Gastroesophageal sphincter (tissue), 4 donors: ENCODE measurements around the gene PTS. TPM values are rescaled to one million over a fixed set of nuclear protein-coding genes. Genes with fewer than 3 reads are reported as not detected.

ENCODE experiments used
- ATAC-seq: fragments of 150-250 bp; one replicate; pipeline ENCODE4 v1.9.1; 2016; ENCODE audit warnings: mild to moderate bottlenecking, moderate library complexity
- H3K27ac ChIP-seq, 4 donors: fragments of 200-600 bp; sonication (generic) in 3 of 4; 1 replicate in 3 of 4; 2 replicates in 1 of 4; pipeline ENCODE4 v1.5.1; 2016 to 2019
- H3K27me3 ChIP-seq: fragments of 200-600 bp; sonication (generic); one replicate; pipeline ENCODE4 v1.5.1; 2019
- H3K36me3 ChIP-seq, 2 donors: fragments of 200-600 bp; sonication (generic); one replicate each; pipeline ENCODE4 v1.5.1; 2019; ENCODE audit warnings: control low read depth in 1 of 2
- H3K4me1 ChIP-seq, 3 donors: fragments of 200-600 bp; sonication (generic); 1 replicate in 2 of 3; 2 replicates in 1 of 3; pipeline ENCODE4 v1.5.1; 2016 to 2019; ENCODE audit warnings: control low read depth in 2 of 3
- H3K4me3 ChIP-seq, 2 donors: fragments of 200-600 bp; sonication (generic); one replicate each; pipeline ENCODE4 v1.5.1; 2019; ENCODE audit warnings: mild to moderate bottlenecking in 1 of 2, moderate library complexity in 1 of 2
- H3K9me3 ChIP-seq, 3 donors: fragments of 200-600 bp; sonication (generic); one replicate each; pipeline ENCODE4 v1.5.1; 2017 to 2019; ENCODE audit warnings: control low read depth in 2 of 3
- EP300 ChIP-seq: sonication (generic); formaldehyde crosslinking; IDR thresholded peaks from one replicate; pipeline ENCODE4 v1.6.1; 2017; ENCODE audit warnings: antibody characterized with exemption, mild to moderate bottlenecking
- POLR2A ChIP-seq, 2 donors: fragments of 450-650 bp; IDR thresholded peaks; one replicate each; pipeline ENCODE4 v1.6.1; 2017; ENCODE audit warnings: antibody characterized with exemption in 2 of 2, mild to moderate bottlenecking in 2 of 2, moderate library complexity in 1 of 2
- POLR2AphosphoS5 ChIP-seq: sonication (generic); formaldehyde crosslinking; IDR thresholded peaks from one replicate; pipeline ENCODE4 v1.6.1; 2017; ENCODE audit warnings: antibody characterized with exemption
- WGBS, 2 donors: methylation state at CpG; one replicate each; pipeline ENCODE4 v1.1.5; 2018; ENCODE audit warnings: low coverage in 1 of 2; 5-methylcytosine and 5-hydroxymethylcytosine counted together
- total RNA-seq, 4 donors: library from RNA; depleted of rRNA; stranded (reverse); fragments of >200 nt; gene quantifications; one replicate each; pipeline ENCODE4 v1.1.0, GENCODE V29; 2016
- TF ChIP-seq, protein P1 (sequence below), 4 experiments: fragments of 200-600 bp in 2 of 4; fragments of 450-650 bp in 2 of 4; sonication (generic) in 1 of 4; IDR thresholded peaks; one replicate each; pipeline ENCODE4 v1.5.1; 2017 to 2019; ENCODE audit warnings: antibody characterized with exemption in 4 of 4, mild to moderate bottlenecking in 2 of 4, moderate library complexity in 2 of 4

Gene PTS
- total RNA-seq, 4 donors from 2014 or later: 19.4 to 38.1 (median 23.3) TPM

DNA sequence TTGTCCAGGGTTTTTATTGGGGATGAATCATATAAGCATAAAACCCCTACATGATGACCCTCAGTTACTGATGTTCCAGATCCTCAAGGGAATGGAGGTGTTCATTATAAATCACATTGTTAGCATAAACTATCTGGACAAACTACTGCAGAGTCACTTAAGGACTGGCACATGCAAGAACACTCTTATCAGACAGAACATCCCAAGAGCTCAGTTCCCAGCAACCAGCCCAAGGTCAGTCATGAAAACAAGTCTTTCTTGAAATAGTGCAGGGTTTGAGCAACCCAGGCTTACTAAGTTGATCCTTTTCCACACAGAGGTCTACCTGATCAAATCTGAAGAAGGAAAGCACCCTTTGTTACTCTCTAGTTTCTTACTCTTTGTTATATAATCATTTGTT, 13.5 kb upstream of the PTS start:
- Histone ChIP-seq H3K4me1 (no peaks in the 10 kb centered on the region), H3K36me3 (peaks cover 0 to 2% of the 10 kb centered on the region in 2 donors), H3K4me3 (no peak overlapping the region), H3K9me3 (no peaks in the 10 kb centered on the region), H3K27ac (no peak overlapping the region), H3K27me3 (no peaks in the 10 kb centered on the region)
- TF ChIP-seq POLR2A (IDR thresholded peaks at IDR 0.05) (no peak), EP300 (no peak), POLR2AphosphoS5 (no peak)
- TF ChIP-seq, protein P1, sequence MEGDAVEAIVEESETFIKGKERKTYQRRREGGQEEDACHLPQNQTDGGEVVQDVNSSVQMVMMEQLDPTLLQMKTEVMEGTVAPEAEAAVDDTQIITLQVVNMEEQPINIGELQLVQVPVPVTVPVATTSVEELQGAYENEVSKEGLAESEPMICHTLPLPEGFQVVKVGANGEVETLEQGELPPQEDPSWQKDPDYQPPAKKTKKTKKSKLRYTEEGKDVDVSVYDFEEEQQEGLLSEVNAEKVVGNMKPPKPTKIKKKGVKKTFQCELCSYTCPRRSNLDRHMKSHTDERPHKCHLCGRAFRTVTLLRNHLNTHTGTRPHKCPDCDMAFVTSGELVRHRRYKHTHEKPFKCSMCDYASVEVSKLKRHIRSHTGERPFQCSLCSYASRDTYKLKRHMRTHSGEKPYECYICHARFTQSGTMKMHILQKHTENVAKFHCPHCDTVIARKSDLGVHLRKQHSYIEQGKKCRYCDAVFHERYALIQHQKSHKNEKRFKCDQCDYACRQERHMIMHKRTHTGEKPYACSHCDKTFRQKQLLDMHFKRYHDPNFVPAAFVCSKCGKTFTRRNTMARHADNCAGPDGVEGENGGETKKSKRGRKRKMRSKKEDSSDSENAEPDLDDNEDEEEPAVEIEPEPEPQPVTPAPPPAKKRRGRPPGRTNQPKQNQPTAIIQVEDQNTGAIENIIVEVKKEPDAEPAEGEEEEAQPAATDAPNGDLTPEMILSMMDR (IDR thresholded peaks at IDR 0.05): no peak
- ATAC-seq: no peak

DNA sequence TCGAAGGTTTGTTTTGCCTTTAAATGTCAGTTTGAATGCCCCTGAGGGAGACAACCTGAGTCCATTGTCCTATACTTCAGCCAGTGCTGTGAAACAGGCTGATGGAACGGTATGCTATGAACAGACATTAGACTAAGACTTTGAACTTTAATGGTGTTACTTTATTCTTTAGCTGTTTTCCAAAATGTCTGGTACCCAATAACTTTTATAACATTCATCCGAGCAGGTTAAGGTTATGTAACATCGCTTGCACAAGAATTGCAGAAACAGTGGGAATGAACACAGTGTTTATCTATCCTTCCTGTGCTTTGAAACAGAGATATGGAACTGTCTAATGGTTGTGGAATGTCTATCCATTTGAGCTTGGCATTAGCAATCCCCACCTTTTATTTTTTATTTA, 12.5 kb upstream of the PTS start:
- ATAC-seq: no peak
- H3K4me1 ChIP-seq: no peaks in the 10 kb centered on the region
- H3K27ac ChIP-seq: no peak overlapping the region
- H3K9me3 ChIP-seq: no peaks in the 10 kb centered on the region
- no peaks in the 10 kb centered on the region for H3K27me3 ChIP-seq
- 86% methylated on average over 4 of the region's 4 CpGs for WGBS, 2 donors
- TF ChIP-seq POLR2A (IDR thresholded peaks at IDR 0.05): no peak
- TF ChIP-seq EP300: no peak
- TF ChIP-seq, protein P1 (IDR thresholded peaks at IDR 0.05): no peak
- no peak for TF ChIP-seq POLR2AphosphoS5
- peaks cover 0 to 9% of the 10 kb centered on the region in 2 donors for H3K36me3 ChIP-seq
- no peak overlapping the region for H3K4me3 ChIP-seq

DNA sequence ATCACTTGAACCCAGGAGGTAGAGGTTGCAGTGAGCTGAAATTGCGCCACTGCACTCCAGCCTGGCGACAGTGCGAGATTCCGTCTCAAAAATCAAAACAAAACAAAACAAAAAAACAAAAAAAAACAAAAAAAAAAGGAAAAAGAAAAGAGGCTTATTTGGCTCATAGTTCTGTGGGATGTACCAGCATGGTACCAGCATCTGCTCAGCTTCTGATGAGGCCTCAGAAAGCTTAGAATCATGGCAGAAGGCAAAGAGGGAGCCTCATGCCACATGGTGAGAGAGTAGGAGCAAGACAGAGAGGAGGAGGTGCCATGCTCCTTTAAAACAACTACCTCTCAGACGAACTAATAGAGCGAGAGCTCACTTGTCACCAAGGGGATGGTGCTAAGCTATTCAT, 10.6 kb upstream of the PTS start:
- Histone ChIP-seq H3K4me1 (peaks cover 0 to 11% (median 3%) of the 10 kb centered on the region in 3 donors), H3K4me3 (no peak overlapping the region), H3K9me3 (no peaks in the 10 kb centered on the region), H3K27me3 (no peaks in the 10 kb centered on the region), H3K36me3 (peaks cover 0 to 9% of the 10 kb centered on the region in 2 donors), H3K27ac (no peak overlapping the region)
- TF ChIP-seq EP300: no peak
- TF ChIP-seq, protein P1 (IDR thresholded peaks at IDR 0.05): no peak
- TF ChIP-seq POLR2AphosphoS5: no peak
- no peak for TF ChIP-seq POLR2A (IDR thresholded peaks at IDR 0.05)
- WGBS, 2 donors: 84% methylated on average over 4 of the region's 6 CpGs; no CpG with 5 or more reads in 1 of the 2 donors
- ATAC-seq: no peak

DNA sequence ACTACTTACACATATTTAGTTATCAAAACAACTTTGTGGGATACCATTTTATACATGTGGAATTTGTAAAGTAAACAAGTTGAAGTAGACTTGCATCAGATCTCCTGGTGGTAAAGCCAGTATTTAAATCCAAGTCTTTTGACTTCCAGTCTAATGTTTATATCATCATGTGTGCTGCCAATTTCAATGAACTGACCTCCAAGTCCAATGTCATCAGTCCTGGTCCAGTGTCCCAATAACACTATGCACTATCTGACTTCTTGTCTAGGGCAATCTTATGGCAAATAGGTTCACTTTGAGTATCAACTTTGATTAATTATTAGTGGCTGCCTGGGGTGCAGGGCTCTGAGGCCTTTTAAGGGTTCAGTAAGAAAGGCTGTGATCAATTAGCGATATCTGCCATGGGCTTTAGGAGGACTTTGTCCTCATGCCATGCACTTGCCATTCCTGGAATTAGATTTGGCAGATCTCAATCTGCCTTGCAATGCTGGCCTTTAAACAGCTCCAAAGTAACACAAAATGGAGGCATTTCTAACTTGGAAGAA, 9.6 kb upstream of the PTS start:
- H3K36me3 ChIP-seq: peaks cover 0 to 9% of the 10 kb centered on the region in 2 donors
- TF ChIP-seq, protein P1 (IDR thresholded peaks at IDR 0.05): no peak
- no peak for TF ChIP-seq POLR2AphosphoS5
- TF ChIP-seq EP300: no peak
- no peak for TF ChIP-seq POLR2A (IDR thresholded peaks at IDR 0.05)
- peaks cover 0 to 21% (median 3%) of the 10 kb centered on the region in 3 donors for H3K4me1 ChIP-seq
- H3K4me3 ChIP-seq: no peak overlapping the region
- no peak overlapping the region for H3K27ac ChIP-seq
- H3K9me3 ChIP-seq: no peaks in the 10 kb centered on the region
- ATAC-seq: no peak
- WGBS, 2 donors: 100% methylated on average over 1 of the region's 1 CpG
- H3K27me3 ChIP-seq: no peaks in the 10 kb centered on the region

DNA sequence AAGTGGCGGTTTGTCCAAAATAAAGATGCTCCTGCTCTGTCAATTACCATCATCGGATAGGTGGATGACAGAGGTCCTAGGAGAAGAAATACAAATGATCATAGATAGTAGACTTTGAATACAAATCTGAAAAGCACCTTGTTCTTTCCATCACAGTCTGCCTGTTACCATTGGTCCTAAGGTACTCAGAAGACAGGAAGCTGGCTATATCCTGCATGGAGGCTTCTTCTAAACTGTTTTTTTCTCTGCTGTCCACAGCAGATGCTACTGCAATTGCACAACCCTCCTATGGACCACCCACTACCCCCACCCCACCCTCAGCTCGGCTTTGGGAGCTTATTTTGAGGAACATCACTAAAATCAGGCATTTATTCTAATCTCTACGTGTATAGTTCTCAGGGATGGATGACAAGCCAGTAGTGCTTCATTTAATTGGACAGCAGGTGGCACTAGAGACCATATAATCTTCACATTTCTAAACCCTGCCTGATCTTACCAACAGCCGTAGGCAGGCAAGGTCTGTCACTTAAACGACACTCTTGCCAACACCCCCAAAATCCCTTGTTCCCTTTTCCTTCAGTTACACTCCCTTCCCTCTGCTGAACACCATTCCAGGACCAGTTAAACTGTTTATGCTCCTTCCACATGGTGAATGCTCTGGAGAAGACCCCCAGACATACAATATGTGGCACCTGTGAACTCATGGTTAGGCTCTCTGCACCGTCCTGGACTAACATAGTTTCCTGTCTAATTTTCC, 6.6 kb upstream of the PTS start:
- peak; percentile 85 for ATAC-seq
- H3K4me3 ChIP-seq: no peak overlapping the region
- H3K27ac ChIP-seq: no peak overlapping the region
- TF ChIP-seq POLR2A (IDR thresholded peaks at IDR 0.05): no peak
- TF ChIP-seq, protein P1 (IDR thresholded peaks at IDR 0.05): peak; percentile 73 to 88 (median 88)
- H3K4me1 ChIP-seq: peaks cover 0 to 27% (median 3%) of the 10 kb centered on the region in 3 donors
- peaks cover 0 to 9% of the 10 kb centered on the region in 2 donors for H3K36me3 ChIP-seq
- WGBS, 2 donors: 31 to 33% methylated on average over 7 of the region's 7 CpGs
- H3K9me3 ChIP-seq: no peaks in the 10 kb centered on the region
- H3K27me3 ChIP-seq: no peaks in the 10 kb centered on the region
